WI38 (cell line): Measurements from ENCODE around the gene CDKAL1.

Experiments used
- H3K4me3 ChIP-seq: 2 replicates; pipeline ENCODE4 v1.5.1; 2011; ENCODE audit warnings: low read depth, mild to moderate bottlenecking, control low read depth, low read length
- TF ChIP-seq, protein P1 (sequence below): IDR thresholded peaks from 2 replicates; pipeline ENCODE4 v1.5.1; 2012; ENCODE audit warnings: low read depth, mild to moderate bottlenecking, control low read depth, low read length

The CDKAL1 gene

GRCh38 chr6:21173678-21174077, 639.4 kb downstream of the CDKAL1 start:
- TF ChIP-seq, protein P1, sequence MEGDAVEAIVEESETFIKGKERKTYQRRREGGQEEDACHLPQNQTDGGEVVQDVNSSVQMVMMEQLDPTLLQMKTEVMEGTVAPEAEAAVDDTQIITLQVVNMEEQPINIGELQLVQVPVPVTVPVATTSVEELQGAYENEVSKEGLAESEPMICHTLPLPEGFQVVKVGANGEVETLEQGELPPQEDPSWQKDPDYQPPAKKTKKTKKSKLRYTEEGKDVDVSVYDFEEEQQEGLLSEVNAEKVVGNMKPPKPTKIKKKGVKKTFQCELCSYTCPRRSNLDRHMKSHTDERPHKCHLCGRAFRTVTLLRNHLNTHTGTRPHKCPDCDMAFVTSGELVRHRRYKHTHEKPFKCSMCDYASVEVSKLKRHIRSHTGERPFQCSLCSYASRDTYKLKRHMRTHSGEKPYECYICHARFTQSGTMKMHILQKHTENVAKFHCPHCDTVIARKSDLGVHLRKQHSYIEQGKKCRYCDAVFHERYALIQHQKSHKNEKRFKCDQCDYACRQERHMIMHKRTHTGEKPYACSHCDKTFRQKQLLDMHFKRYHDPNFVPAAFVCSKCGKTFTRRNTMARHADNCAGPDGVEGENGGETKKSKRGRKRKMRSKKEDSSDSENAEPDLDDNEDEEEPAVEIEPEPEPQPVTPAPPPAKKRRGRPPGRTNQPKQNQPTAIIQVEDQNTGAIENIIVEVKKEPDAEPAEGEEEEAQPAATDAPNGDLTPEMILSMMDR: no peak
- H3K4me3 ChIP-seq: no peak overlapping the region

GRCh38 chr6:21176197-21176596, 641.9 kb downstream of the CDKAL1 start:
- TF ChIP-seq, protein P1: no peak

DNA sequence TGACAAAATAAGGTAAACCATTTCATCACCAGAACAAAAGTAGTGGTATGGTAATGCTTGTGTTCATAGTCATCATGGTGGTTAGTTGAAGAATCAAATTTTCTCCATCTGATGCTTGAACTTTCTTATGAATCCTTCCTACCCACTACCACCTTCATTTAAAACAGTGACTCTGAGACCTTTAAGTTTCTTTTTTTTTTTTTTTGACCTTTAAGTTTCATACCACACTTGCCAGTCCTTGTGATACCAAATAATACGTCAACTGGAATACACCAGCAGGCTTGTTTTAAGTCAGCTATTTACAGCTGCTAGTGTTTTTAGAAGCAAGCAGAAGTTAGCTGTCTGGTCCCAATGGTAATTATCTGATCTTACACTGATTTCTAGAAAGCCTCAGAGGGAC, 645.9 kb downstream of the CDKAL1 start:
- TF ChIP-seq, protein P1: no peak
- no peak overlapping the region for H3K4me3 ChIP-seq

More at GRCh38 chr6:21176197-21176596, 641.9 kb downstream of the CDKAL1 start:
- H3K4me3 ChIP-seq: no peak overlapping the region

- TF ChIP-seq, protein P1: no peak
- H3K4me3 ChIP-seq: no peak overlapping the region
These were observed 646.6 kb downstream of the CDKAL1 start for GRCh38 chr6:21180800-21181337.

- TF ChIP-seq, protein P1: no peak
- H3K4me3 ChIP-seq: no peak overlapping the region
These were observed 647.6 kb downstream of the CDKAL1 start for GRCh38 chr6:21181866-21182265.

- no peak overlapping the region for H3K4me3 ChIP-seq
- TF ChIP-seq, protein P1: no peak
These were observed 648.3 kb downstream of the CDKAL1 start for GRCh38 chr6:21182589-21182988.

- TF ChIP-seq, protein P1: no peak
- no peak overlapping the region for H3K4me3 ChIP-seq
These were observed 651.7 kb downstream of the CDKAL1 start for GRCh38 chr6:21185861-21186478.
